ENCODE data around the gene KAZN.

The KAZN gene

DNA sequence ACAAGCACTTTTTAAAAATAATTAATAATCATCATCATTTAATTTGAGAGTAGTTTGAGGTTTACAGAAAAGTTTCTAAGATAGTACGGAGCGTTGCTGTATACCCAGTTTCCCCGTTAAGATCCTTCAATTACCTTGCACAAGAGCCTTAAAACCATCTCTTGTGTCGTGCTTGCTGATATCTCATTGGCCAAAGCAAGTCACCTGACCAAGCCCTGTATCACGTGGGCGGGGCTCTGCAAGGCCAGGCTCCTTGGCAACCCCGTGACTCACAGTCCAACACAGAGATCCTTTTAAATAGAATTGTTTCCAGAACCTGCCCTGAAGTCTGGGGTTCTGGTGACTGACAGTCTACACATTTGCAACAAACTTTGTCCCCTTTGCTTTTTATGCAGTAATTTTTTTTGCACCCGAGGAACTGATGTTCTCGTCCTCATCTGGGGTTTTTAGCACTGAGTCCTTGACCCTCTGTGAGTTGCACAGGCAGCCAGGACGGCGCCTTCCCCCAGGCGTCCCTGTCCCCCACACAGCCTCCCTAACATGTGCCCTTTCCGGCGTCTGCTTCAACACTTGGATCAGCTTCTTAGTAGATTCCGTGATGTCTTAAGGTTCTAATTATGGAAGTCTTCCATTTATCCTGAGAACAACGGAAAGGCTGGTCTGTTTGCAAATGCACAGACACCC lies 371.8 kb downstream of the KAZN start:
- DNase-seq: peak; percentile 78

DNA sequence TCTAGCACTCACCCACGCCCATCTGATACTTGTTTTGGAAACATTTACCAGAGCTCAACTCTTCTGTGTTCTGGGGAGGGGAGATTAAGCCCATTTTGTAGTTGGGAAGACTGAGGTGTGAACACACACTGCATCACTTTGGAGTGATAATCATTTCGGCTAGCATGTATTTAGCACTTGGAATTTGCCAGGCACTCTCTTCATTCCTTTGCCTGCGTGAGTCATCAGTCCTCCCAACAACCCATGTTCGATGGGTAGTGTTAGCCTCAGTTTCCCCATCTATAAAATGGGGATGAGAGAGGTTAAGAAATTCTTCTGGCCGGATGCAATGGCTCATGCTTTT lies 372.3 kb downstream of the KAZN start:
- no peak for DNase-seq

DNA sequence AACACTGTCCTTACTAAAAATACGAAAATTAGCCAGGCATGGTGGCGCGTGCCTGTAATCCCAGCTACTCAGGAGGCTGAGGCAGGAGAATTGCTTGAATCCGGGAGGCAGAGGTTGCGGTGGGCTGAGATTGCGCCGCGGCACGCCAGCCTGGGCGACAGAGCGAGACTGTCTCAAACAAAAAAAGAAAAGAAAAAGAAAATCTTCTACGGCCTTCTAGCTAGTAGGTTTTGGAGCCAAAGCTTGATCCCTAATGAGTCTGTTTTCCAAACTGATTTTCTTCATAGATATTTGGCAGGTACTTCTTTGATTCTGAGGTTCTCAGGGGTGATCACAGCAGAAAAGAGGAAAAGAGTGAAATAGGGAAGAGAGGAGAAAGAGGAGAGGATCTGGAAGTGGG lies 372.7 kb downstream of the KAZN start:
- no peak for DNase-seq

- no peak for DNase-seq
Observed at GRCh38 chr1:14972107-14972506, 373.6 kb downstream of the KAZN start.

DNA sequence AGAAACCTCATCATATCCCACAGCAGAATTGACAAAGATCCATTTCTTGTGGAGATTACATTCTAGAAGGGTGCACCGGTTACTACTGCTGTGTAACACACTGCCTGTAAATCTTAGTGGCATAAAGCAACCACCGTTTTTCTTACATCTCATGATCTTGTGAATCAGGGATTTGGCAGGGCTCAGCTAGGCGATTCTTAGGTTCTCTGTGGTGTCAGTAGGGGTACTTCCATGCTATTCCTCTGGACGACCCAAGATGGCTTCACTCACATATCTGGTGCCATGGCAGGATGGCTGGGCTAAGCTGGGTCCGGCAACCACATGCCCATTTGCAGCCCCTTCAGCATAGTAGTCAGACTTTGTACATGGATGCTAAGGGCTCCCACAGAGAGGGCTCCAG lies 375.3 kb downstream of the KAZN start:
- no peak for DNase-seq

DNA sequence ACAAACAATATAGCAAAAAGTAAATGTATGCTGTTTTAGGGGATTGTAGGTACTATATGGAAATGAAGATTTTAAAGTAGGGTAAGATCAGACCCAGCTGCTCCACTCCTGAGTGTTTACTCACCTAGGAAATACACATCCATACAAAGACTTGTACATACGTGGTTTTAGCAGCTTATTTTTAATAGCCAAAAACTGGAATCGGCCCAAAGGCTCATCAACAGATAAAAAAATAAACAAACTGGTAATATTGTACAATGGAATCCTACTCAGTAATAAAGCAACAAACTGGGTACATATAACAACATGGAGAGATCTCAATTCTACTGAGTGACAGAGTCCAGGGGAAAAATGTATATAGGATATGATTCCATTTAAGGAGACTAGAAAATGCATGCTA lies 375.9 kb downstream of the KAZN start:
- DNase-seq: no peak

- no peak for DNase-seq
Observed at GRCh38 chr1:14975119-14975518, 376.6 kb downstream of the KAZN start.

- no peak for DNase-seq
Observed at GRCh38 chr1:14976256-14976655, 377.8 kb downstream of the KAZN start.

DNA sequence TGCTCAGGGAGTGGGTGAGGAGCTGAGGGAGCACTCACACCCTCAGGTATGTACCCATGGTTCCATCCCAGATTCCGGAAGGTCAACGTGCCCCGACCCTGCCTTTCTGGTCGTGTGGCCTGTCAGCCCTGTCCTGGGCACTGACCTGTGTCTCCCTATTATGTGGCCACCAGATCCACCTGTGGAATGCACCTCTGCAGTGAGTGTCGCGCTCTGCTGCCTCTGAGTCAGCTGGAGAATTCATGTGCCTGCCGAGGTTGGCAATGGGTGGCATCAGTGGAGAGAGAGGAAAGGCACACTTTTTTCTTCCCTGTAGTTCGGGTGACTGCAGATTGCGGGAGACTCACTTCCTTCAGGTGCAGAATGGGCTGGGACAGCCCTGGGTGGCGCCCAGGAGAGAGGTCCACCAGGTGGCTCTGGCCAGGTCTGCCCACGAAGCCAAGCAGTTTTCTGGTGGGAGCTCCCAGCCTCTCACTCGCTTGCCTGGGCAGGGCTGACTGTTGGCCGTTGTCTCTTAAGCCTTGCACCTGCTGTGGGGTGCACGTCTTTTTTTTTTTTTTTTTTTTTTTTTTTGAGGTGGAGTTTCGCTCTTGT lies 378.9 kb downstream of the KAZN start:
- DNase-seq: no peak

DNA sequence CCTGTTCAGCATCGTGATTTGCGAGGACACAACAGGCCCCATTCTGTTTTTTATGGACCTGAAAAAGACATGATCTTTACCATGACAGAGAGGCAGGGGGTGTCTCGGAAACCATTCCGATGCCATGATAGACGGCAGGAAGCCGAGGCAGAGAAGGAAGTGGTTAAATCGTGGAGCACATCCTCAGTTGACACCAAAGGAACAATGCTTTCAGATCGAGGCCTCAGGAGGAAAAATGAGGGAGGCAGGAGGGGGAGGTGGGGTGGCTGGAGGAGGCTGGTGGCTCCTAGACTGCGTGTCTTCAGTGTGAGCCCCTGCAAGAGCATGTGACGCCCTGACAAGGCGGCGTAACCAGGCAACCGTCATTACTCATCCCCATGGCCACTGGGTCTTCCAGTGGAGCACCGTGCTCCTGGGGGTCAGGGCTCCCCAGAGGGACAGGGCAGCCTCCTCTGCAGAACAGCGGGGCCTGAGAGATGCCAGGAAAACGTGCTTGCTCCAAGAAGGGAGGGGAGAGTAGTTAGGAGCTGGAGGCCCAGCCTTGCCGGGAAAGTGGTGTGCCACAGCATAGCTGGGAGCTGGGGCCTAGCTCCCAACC lies 382.2 kb downstream of the KAZN start:
- DNase-seq: no peak

- DNase-seq: no peak
Observed at GRCh38 chr1:14982029-14982428, 383.5 kb downstream of the KAZN start.

GRCh38 chr1:14983277-14983676 lies 384.8 kb downstream of the KAZN start:
- DNase-seq: no peak

- no peak for DNase-seq
Observed at GRCh38 chr1:14986168-14986567, 387.7 kb downstream of the KAZN start.

GRCh38 chr1:14987829-14988603 lies 389.5 kb downstream of the KAZN start:
- no peak for DNase-seq

DNA sequence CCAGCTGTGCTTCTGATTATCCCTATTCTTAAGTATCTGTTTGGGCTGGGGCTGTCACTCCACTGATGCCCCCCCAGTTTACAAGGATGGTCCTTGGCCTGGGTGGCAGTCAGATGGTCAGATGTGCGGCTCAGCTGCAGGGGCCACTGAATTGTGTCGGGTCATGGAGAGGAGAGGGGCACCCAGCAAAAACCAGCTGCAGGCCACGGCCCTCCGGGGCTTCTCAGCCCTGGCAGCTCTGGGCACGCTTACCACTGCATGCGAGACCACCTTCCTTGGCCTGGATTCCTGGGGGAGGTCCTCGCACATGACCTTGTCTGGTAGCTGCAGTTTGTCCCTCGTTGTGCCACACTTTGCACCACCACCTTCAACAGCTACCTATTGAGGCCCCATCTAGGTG lies 390.2 kb downstream of the KAZN start:
- DNase-seq: no peak

DNA sequence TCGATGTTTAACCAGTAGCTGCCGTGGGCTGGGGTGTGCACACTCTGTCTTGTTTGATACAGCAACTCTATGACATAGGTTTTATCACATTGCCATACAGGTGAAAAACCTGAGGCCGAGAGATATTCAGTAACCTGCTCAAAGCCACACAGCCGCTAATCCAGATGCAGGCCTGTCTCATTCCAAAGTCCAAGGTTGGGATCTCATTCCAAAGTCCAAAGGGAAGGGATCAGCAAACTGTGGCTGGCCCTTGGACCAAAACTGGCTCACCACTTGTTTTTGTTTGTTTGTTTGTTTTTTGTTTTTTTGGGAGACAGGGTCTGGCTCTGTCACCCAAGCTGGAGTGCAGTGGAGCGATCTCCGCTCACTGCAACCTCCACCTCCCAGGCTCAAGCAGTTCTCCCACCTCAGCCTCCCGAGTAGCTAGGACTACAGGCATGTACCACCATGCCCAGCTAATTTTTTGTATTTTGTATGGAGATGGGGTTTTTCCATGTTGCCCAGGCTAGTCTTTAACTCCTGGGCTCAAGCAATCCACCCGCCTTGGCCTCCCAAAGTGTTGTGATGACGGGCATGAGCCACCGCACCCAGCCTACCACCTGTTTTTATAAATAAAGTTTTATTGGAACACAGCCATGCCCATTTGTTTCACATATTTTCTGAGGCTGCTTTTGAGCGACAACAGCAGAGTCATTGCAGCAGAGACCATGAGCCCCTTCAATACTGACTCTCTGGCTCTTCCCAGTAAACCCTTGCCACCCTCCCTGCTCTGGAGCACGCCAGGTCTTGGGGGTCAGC lies 391.6 kb downstream of the KAZN start:
- DNase-seq: no peak

- no peak for DNase-seq
Observed at GRCh38 chr1:14993414-14993813, 394.9 kb downstream of the KAZN start.

DNA sequence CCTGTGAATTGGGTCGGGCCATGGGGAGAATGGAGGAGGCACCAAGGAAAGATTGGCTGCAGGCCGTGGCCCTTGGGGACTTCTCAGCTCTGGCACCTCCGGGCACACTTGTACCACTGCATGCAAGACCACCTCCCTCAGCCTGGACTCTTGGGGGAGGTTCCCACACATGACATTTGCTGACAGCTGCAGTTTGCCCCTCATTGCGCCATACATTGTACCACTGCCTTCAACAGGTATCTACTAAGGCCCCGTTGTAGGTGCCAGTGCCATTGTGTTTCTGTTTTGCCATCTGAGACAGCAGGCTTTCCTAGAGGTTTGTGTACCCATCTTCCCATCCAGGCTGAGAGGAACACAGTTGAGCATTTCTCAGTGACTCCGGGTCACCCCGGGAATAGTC lies 395.7 kb downstream of the KAZN start:
- DNase-seq: no peak

DNA sequence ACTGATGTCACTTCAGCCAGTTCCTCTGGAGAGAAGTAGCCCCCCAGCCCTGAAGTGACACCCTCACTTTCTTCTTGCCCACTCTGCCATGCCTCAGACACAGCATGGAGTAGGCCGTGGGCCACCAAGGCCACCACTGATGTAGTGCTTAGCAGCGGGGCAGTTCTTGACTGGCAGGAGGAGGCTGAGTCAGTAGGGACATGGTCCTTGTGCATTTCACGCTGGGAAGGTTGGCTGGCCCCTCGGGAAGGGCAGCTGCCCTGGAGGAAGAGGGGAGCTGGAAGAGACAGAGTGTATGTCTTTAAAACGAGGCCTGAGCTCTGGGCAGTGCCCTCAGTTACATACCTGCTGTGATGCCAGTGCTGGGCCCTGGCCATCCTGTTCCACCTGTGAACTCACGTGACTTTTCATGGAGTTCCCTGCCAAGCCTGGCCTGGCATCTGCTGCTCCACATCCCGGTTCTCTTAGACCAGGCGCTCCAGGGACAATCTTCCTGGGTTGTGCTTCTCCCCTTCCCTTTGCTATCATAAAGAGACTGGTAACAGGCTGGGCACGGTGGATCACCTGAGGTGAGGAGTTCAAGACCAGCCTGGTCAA lies 396.5 kb downstream of the KAZN start:
- no peak for DNase-seq

DNA sequence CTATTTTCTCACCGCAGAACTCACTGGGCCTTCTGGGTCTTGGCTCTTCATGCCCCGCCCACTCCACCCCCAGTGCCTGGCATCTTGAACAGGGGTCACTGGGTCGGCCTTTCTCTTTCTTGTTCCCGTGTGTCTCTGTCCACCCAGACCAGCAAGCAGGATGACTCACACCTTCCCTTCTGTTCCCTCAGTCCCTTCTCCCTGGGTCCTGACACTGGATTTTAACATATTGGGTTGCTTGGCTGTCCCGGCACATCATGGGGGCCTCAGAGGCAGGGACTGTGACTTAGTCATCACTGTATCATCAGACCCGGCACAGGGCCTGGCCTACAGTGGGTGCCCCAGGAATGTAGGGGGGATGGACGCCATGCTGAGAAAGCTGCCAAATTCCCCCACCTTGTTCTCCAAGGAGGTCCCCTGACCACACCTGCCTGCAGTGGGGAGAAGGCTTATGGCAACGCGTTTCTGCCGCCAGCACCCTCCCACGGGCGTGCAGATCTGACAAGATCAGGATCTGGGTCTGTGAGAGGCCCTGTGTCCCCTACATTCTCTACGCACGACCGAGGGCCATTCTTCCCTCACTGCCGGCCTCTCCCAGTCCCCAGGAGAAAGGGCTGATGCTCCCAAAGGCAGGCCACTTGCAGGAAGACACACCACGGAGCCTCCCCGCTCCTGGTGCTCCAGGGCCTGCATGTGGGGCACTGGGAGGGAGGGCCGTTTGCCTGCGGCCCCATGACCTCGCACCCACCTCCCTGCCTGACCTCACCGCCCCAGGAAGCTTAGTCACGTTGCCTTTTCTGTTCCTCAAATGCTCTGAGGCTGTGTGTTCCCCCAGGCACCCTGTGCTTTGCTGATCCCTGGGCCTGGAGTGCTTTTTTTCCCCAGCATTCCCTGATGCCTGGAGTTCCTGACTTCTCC lies 397.9 kb downstream of the KAZN start:
- DNase-seq: peak; percentile 46

DNA sequence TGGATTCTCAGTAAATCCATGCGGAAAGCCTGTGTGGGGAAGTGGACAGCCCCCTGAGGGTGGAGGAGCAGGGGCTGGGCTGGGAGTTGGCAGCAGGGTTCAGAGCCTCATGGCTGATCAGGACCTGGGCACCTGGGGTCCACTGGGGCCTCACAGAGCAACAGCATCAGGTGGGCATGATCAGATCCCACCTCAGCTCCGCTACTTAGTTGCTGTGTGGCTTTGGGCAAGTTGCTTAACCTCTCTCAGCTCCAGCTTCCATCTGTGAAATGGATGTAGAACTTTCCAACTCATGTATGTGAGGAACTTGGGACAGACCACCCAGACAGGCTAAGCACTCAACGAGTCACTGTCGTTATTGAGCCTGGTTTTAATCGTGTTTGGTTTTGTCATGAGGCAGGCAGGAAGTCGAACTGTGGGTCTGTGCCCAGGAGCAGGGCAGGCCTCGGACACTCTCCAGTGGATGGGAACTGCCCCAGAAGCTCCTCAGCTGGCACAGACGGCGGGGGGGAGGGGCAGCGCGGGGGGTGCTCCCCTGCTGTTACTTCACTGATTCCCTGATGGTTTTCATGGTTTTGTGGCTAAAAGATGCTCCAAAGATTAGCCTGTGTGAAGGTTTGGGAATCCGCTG lies 399.3 kb downstream of the KAZN start:
- no peak for DNase-seq

Measured in NCI-H226 (cell line).